Measurements from ENCODE around the gene CTTNBP2. TPM values are rescaled to one million over a fixed set of nuclear protein-coding genes. Genes with fewer than 3 reads are reported as not detected.
A peak's percentile ranks its signal among the peaks of the same experiment; 100 is the strongest.

The CTTNBP2 gene
- total and polyA plus RNA-seq, 2 of the 13 experiments (the other 11 are each of a cell fraction or from before 2014, with no cell fraction given): not detected

DNA sequence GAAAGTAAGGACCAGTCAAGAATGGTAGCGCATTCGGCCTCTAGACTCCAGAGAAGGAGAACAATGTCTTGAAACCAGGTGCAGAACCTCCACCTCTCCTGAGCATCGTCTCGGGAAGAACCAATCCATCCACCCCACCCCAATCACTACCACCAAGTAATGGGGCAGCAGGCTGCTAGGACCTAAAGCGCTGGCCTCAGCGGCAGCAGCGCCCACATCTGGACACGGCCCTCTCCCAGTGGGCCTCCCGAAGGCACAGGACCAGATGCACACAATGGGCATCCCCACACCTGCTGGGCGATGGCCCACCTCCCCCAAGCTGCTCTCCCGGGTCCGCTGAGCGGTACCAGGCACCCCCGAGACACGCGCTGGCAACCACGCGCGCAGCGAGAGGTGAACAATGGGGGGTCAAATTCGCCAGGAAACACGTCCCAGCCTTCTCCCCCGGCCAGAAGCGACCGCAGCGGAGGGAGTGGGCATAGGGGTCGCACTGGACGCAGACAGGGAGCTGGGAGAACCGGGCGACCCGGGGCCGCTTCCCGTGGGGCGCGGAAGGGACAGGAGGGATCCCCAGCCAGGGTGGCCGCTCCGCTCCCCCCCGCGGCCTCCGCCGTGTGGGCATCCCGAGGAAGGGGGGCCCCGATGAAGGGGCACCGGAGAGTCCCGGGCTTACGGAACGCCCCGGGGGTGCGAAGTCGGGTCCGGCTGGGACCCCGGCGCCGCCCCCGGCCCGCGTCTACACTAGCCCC is 506 bp downstream of the CTTNBP2 start:
- H3K79me2 ChIP-seq (ENCODE audit: insufficient read depth, low read length): no peaks in the 10 kb centered on the region
- ChIA-PET POLR2A (no interaction called here), CTCF (ENCODE audit: low intra/inter-chr PET ratio, low total read pairs) (no interaction called here)
- H2AFZ ChIP-seq (ENCODE audit: low read length): no peak overlapping the region
- in situ Hi-C loops (cut with HindIII; ENCODE audit: extremely low pct_ligation_motif_present, low pct_unique_long_range_greater_than_20kb): no loop called here
- no peak overlapping the region for H3K9ac ChIP-seq (ENCODE audit: insufficient read depth, low read depth, low read length)
- ATAC-seq (peak; percentile 68), DNase-seq (ENCODE audit: low spot score) (no peak), FAIRE-seq (no peak)
- H4K20me1 ChIP-seq (ENCODE audit: insufficient read depth, low read length): no peaks in the 10 kb centered on the region
- peak overlapping the region; percentile 19 to 57 (median 28); a peak in 3 of 6 replicates for H3K4me3 ChIP-seq (replicated peaks in 1 of 3; ENCODE audit: insufficient read depth in 1 of 3, low read depth in 2 of 3, low read length in 3 of 3)
- no peaks in the 10 kb centered on the region for H3K36me3 ChIP-seq (replicated peaks in 1 of 2; ENCODE audit: control insufficient read depth in 1 of 2, insufficient read depth in 2 of 2, low read length in 2 of 2)
- peaks cover 5% of the 10 kb centered on the region; the same call in 1 of the 2 replicates for H3K4me1 ChIP-seq (ENCODE audit: insufficient read depth, low read length)
- H3K9me3 ChIP-seq (ENCODE audit: low read length): no peaks in the 10 kb centered on the region
- H3K27me3 ChIP-seq (ENCODE audit: control insufficient read depth in 1 of 2, insufficient read depth in 2 of 2, low read length in 2 of 2): peaks cover 4 to 40% of the 10 kb centered on the region in 2 experiments
- TF ChIP-seq SRSF9 (IDR thresholded peaks at IDR 0.05; ENCODE audit: borderline replicate concordance, insufficient read depth, low read depth, low read length, poor library complexity, severe bottlenecking) (no peak), MBD4 (IDR thresholded peaks at IDR 0.05; ENCODE audit: borderline replicate concordance, low read length) (no peak), FLYWCH1 (CRISPR knock-in tag; IDR thresholded peaks at IDR 0.05) (no peak), ZNF7 (CRISPR knock-in tag; IDR thresholded peaks at IDR 0.05) (no peak), NFKB2 (CRISPR knock-in tag; IDR thresholded peaks at IDR 0.05; ENCODE audit: borderline replicate concordance) (no peak), ZNF253 (CRISPR knock-in tag; IDR thresholded peaks at IDR 0.05; ENCODE audit: borderline replicate concordance) (no peak), ZBTB20 (CRISPR knock-in tag; IDR thresholded peaks at IDR 0.05; ENCODE audit: borderline replicate concordance, low read depth) (no peak), ZNF788 (CRISPR knock-in tag; IDR thresholded peaks at IDR 0.05; ENCODE audit: borderline replicate concordance) (no peak), ATF7-NPFF (CRISPR knock-in tag; IDR thresholded peaks at IDR 0.05; ENCODE audit: low read depth) (no peak), REXO4 (CRISPR knock-in tag; IDR thresholded peaks at IDR 0.05; ENCODE audit: borderline replicate concordance) (no peak), ZNF343 (CRISPR knock-in tag; IDR thresholded peaks at IDR 0.05) (no peak), ZBTB14 (CRISPR knock-in tag; IDR thresholded peaks at IDR 0.05) (no peak), PITX1 (CRISPR knock-in tag; IDR thresholded peaks at IDR 0.05) (no peak), ZNF235 (CRISPR knock-in tag; IDR thresholded peaks at IDR 0.05; ENCODE audit: borderline replicate concordance) (no peak), ZNF430 (CRISPR knock-in tag; IDR thresholded peaks at IDR 0.05) (no peak)
- TF ChIP-seq, protein P1, sequence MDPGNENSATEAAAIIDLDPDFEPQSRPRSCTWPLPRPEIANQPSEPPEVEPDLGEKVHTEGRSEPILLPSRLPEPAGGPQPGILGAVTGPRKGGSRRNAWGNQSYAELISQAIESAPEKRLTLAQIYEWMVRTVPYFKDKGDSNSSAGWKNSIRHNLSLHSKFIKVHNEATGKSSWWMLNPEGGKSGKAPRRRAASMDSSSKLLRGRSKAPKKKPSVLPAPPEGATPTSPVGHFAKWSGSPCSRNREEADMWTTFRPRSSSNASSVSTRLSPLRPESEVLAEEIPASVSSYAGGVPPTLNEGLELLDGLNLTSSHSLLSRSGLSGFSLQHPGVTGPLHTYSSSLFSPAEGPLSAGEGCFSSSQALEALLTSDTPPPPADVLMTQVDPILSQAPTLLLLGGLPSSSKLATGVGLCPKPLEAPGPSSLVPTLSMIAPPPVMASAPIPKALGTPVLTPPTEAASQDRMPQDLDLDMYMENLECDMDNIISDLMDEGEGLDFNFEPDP (CRISPR knock-in tag; conservative IDR thresholded peaks at IDR 0.05): no peak
- TF ChIP-seq, protein P2, sequence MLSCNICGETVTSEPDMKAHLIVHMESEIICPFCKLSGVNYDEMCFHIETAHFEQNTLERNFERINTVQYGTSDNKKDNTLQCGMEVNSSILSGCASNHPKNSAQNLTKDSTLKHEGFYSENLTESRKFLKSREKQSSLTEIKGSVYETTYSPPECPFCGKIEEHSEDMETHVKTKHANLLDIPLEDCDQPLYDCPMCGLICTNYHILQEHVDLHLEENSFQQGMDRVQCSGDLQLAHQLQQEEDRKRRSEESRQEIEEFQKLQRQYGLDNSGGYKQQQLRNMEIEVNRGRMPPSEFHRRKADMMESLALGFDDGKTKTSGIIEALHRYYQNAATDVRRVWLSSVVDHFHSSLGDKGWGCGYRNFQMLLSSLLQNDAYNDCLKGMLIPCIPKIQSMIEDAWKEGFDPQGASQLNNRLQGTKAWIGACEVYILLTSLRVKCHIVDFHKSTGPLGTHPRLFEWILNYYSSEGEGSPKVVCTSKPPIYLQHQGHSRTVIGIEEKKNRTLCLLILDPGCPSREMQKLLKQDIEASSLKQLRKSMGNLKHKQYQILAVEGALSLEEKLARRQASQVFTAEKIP (CRISPR knock-in tag; IDR thresholded peaks at IDR 0.05; ENCODE audit: borderline replicate concordance): no peak
- BruUV-seq (replicated peaks): no TSS peak
- H3K27ac ChIP-seq (ENCODE audit: extremely low read length, insufficient read depth, low read length): no peak overlapping the region
- 56% methylated on average over 13 of the region's 57 CpGs for WGBS (ENCODE audit: low lambda C conversion rate)
- intact Hi-C loops (cut with micrococcal nuclease; ENCODE audit: unreplicated experiment): no loop called here
- H3K4me2 ChIP-seq (ENCODE audit: low read depth, low read length): peak overlapping the region; percentile 72

Data from HepG2 (cell line).